Muscle layer of colon (tissue), 2 donors: ENCODE data around the gene STARD3NL.

Source experiments
- H3K27ac ChIP-seq: one replicate; pipeline ENCODE4 v1.7.0; 2013; ENCODE audit warnings: low read depth, mild to moderate bottlenecking, low read length, moderate library complexity
- H3K27me3 ChIP-seq, 2 donors: one replicate each; pipeline ENCODE4 v1.7.0; 2013; ENCODE audit warnings: low read length in 2 of 2, mild to moderate bottlenecking in 2 of 2; ENCODE audit not compliant: insufficient read depth in 2 of 2, control insufficient read depth in 1 of 2
- H3K36me3 ChIP-seq: one replicate; pipeline ENCODE4 v1.7.0; 2013; ENCODE audit warnings: mild to moderate bottlenecking, low read length; ENCODE audit not compliant: insufficient read depth
- H3K4me1 ChIP-seq: one replicate; pipeline ENCODE4 v1.7.0; 2013; ENCODE audit warnings: mild to moderate bottlenecking, low read length; ENCODE audit not compliant: insufficient read depth
- H3K4me3 ChIP-seq, 2 donors: one replicate each; pipeline ENCODE4 v1.7.0; 2013; ENCODE audit warnings: low read length in 2 of 2, low read depth in 1 of 2, mild to moderate bottlenecking in 1 of 2, moderate library complexity in 1 of 2
- H3K9ac ChIP-seq: one replicate; pipeline ENCODE4 v1.7.0; 2013; ENCODE audit warnings: low read length
- H3K9me3 ChIP-seq: one replicate; pipeline ENCODE4 v1.7.0; 2013; ENCODE audit warnings: mild to moderate bottlenecking, low read length
- donor health status: abdominal sarcoma.
- donor health status: Adenocarcinoma of cecum.

STARD3NL gene

DNA sequence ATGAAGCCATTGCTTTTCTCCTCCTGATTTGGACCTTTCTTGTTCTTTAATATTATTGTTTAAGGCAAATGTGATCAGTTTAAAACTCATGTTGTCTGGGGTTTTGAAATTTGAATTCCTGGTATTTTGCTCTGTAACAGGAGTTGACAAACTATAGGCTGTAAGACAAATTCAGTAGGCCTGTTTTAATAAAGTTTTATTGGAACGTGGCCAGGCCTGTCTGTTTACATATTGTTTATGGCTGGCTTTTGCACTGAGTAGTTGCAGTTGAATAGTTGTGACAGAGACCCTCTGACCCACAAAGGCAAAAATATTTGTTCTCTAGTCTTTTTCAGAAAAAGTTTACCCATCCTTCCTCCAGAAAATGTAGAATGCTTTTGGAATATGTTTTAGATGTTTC, 29.8 kb downstream of the STARD3NL start:
- H3K36me3 ChIP-seq: peaks cover 13% of the 10 kb centered on the region
- no peaks in the 10 kb centered on the region for H3K27me3 ChIP-seq
- no peaks in the 10 kb centered on the region for H3K9me3 ChIP-seq
- H3K9ac ChIP-seq: no peak overlapping the region
- no peak overlapping the region for H3K27ac ChIP-seq
- no peak overlapping the region for H3K4me3 ChIP-seq
- H3K4me1 ChIP-seq: peaks cover 17% of the 10 kb centered on the region

DNA sequence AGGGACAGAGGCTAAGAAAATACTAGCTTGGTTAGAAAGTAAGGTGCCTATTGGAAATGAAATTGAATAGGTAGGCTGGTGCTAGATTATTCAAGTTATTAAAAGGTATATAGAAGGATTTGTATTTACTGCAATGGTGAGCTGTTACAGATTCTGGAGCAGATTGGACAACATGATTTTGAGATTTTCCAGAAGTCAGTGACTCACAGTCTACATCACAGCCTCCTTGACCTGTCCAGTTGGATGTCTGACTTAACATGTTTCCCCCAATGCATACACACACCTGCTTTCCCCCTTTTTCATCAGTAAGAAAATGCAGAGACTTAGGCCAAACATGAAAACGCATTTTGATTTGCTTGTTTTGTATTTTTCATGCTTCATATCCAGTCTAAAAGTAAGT, 33.4 kb downstream of the STARD3NL start:
- H3K4me1 ChIP-seq: peaks cover 26% of the 10 kb centered on the region
- H3K9me3 ChIP-seq: no peaks in the 10 kb centered on the region
- no peak overlapping the region for H3K4me3 ChIP-seq
- no peak overlapping the region for H3K27ac ChIP-seq
- peaks cover 21% of the 10 kb centered on the region for H3K36me3 ChIP-seq
- H3K27me3 ChIP-seq: no peaks in the 10 kb centered on the region
- H3K9ac ChIP-seq: no peak overlapping the region

DNA sequence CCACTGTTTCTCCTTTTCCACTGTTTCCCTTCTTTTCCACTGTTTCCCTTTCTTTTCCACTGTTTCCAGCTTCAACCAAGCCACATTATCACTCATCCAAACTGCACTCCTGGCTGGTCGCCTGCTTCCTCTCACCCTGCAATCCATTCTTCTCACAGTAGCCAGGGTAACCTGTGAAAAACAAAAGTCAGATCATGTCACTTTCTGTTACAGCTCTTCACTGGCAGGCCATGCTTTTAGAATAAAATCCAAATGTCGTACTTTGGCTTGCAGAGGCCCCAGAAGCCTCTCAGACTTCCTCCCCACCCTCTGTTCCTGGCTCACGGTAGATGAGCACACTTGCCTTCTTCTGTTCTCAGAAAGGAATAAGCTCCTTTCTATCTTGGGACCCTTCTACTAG, 33.9 kb downstream of the STARD3NL start:
- peaks cover 26% of the 10 kb centered on the region for H3K36me3 ChIP-seq
- no peak overlapping the region for H3K27ac ChIP-seq
- H3K27me3 ChIP-seq: no peaks in the 10 kb centered on the region
- H3K9me3 ChIP-seq: no peaks in the 10 kb centered on the region
- no peak overlapping the region for H3K4me3 ChIP-seq
- no peak overlapping the region for H3K9ac ChIP-seq
- peaks cover 26% of the 10 kb centered on the region for H3K4me1 ChIP-seq

DNA sequence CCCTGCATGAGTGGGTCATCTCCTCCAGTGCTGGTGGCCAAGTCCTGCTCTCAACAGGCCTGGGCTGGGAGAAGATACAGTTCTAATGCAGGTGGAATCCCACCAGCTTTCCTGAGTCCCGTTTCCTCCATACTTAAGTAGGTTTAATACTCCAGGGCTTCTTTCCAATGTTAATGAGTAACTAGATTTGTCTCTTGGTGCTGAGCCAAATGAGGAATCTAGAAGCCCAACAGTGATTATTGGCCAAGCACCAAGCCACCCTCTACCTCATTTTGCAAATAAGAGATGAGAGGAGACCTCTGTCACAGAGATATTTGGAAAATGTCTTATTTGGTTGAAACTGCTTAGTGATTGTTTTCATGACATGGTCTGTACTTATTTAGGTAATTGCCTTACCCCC, 37.1 kb downstream of the STARD3NL start:
- Histone ChIP-seq H3K36me3 (peaks cover 29% of the 10 kb centered on the region), H3K27ac (no peak overlapping the region), H3K27me3 (no peaks in the 10 kb centered on the region), H3K9ac (no peak overlapping the region), H3K9me3 (no peaks in the 10 kb centered on the region), H3K4me3 (no peak overlapping the region), H3K4me1 (peaks cover 26% of the 10 kb centered on the region)

DNA sequence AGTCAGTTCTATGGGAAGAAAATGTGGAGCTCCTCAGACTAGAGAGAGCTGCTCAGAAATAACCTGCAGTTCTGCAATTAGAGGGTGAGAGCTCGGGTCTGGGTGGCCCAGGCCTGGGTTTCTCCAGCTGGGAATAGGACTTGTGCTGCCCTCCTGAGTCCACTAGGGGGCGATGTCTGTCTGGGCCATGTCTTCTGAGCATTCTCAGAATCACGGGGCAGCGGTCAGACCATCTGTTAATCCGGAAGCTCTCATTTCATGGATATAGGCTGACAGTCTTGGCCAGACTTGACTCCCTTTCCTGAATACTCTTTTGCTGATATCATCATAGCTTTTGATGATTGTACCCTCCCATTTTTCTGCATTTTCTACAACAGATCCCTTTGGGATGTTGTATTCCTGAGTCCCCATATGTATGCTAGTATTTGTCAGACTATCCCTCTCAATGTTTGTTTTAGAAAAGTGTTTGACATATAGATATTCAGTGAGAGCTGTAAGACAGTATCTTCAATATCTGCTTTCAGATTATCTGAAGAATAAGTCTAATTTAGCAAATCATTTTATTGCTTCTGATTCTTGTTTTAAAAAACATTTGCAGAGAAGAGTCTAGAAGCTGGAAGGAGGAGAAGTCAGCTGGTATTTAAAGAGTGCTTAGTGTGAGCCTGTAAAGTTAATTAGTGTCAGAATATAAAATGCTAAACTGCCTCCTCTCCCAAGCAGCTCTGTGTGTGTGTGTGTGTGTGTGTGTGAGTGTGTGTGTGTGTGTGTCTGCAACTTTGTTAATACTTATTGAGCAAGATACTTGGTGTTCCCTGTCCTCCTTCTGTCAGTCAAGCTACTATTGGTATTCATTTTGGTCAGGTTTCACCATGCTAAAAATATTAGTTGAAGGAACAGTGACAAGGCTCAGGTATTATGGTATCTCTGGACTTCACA, 38.0 kb downstream of the STARD3NL start:
- H3K9me3 ChIP-seq: no peaks in the 10 kb centered on the region
- no peak overlapping the region for H3K4me3 ChIP-seq
- peaks cover 26% of the 10 kb centered on the region for H3K4me1 ChIP-seq
- no peak overlapping the region for H3K27ac ChIP-seq
- no peak overlapping the region for H3K9ac ChIP-seq
- H3K27me3 ChIP-seq: no peaks in the 10 kb centered on the region
- peaks cover 37% of the 10 kb centered on the region for H3K36me3 ChIP-seq

DNA sequence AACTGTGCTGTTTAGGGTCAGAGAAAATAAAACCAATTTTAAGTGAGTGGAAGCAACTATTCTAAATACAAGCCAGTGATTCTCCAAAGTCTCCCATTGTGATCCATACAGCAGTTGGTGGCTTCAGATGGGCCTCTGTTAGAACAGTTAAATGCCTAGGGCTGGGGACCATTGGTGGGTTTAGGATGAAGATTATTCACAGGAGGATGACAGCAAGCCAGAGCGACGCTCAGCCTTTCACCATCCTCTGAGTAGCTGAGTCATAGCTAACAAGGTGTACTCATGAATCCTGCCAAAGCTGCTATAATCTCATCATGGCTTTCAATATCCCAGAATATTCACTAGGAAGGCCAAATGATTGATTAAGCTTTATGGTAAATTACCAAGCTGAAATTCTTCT, 39.6 kb downstream of the STARD3NL start:
- H3K4me1 ChIP-seq: peaks cover 10% of the 10 kb centered on the region
- no peak overlapping the region for H3K27ac ChIP-seq
- H3K4me3 ChIP-seq: no peak overlapping the region
- no peaks in the 10 kb centered on the region for H3K27me3 ChIP-seq
- H3K9me3 ChIP-seq: no peaks in the 10 kb centered on the region
- H3K36me3 ChIP-seq: peaks cover 37% of the 10 kb centered on the region
- H3K9ac ChIP-seq: no peak overlapping the region

DNA sequence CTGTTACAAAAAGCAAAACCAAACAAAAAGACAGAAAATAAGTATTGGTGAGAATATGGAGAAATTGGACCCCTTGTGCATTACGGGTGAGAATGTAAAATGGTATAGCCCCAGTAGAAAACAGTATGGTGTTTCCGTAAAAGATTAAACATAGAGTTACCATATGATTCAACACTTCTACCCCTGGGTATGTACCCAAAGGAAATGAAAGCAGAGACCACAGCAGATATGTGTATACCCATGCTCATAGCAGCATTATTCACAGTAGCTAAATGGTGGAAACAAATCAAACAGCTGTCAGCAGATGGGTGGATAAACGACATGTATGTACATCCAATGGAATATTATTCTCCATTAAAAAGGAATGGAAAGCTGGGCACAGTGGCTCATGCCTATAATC, 42.4 kb downstream of the STARD3NL start:
- Histone ChIP-seq H3K36me3 (peaks cover 30% of the 10 kb centered on the region), H3K27ac (no peak overlapping the region)

DNA sequence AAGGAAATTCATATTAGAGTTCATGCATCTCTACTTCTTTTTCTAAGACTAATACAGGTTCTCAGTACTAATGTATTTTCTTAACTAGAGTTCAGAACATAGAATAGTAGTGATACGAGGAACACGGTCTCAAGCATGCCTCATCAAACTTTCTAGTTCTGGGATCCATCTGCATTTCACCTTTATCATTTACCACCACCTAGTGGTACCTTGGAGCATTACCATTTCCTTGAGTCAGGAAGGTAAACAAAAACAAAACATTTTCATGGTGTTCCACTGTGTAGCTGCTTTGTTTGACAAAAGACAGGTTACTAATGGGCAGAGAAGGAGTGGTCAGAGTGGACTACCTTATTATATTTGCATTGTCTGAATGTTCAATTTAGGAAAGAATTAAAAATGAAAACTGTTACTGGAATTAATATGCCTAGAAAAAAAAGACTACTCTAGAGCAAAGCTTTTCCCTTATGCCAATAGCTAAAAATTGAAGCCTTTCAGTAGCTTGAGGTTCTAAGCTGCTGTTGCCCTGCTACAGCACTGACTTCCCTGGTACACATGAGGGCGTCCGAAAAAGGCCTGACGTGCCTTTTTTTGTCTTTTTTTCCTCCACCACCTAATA, 44.5 kb downstream of the STARD3NL start:
- H3K27ac ChIP-seq: no peak overlapping the region
- peaks cover 18% of the 10 kb centered on the region for H3K36me3 ChIP-seq
- H3K4me1 ChIP-seq: no peaks in the 10 kb centered on the region
- no peaks in the 10 kb centered on the region for H3K9me3 ChIP-seq
- H3K9ac ChIP-seq: no peak overlapping the region
- peak overlapping the region in 1 of 2 donors; percentile 15 for H3K4me3 ChIP-seq
- no peaks in the 10 kb centered on the region for H3K27me3 ChIP-seq

More for the DNA sequence above, 42.4 kb downstream of the STARD3NL start:
- Histone ChIP-seq H3K4me1 (peaks cover 3% of the 10 kb centered on the region), H3K9me3 (no peaks in the 10 kb centered on the region), H3K9ac (no peak overlapping the region), H3K4me3 (no peak overlapping the region), H3K27me3 (no peaks in the 10 kb centered on the region)

DNA sequence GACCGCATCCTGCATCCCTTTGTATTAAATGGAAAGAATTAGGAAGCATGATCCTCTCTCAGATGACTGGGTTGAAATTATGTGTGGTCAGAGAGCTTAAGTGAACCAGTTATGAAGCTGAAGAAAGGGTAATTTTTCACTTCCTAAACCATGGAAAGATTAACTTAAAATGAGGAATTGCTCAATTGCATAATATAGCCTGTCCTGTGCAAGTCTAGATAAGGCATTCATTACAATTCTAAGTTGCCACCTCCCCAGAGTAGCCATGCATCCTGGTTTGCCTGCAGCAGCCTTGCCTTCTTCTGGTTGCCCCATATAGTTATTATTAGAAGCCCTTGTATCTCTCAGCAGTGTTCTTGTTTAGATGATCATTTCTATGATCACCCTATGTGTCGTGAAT, 45.3 kb downstream of the STARD3NL start:
- H3K27ac ChIP-seq: no peak overlapping the region

DNA sequence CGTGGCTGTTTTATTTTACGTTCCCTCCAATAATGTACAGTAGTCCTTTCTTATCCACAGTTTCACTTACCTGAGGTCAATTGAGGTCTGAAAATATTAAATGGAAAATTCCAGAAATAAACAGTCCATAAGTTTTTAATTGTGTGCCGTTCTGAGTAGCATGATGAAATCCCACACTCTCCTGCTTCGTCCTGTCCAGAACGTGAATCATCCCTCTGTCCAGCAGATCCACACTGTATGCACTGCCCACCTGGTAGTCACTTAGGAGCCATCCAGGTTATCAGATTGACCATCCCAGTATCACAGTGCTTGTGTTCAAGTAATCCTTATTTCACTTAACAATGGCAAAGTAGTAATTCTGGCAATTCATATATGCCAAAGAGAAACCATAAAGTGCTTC, 46.3 kb downstream of the STARD3NL start:
- peaks cover 23% of the 10 kb centered on the region for H3K36me3 ChIP-seq
- H3K4me1 ChIP-seq: no peaks in the 10 kb centered on the region
- no peak overlapping the region for H3K4me3 ChIP-seq
- H3K9me3 ChIP-seq: no peaks in the 10 kb centered on the region
- H3K9ac ChIP-seq: no peak overlapping the region
- H3K27me3 ChIP-seq: no peaks in the 10 kb centered on the region
- no peak overlapping the region for H3K27ac ChIP-seq

More for the DNA sequence above, 45.3 kb downstream of the STARD3NL start:
- H3K4me1 ChIP-seq: no peaks in the 10 kb centered on the region
- H3K4me3 ChIP-seq: no peak overlapping the region
- H3K9ac ChIP-seq: no peak overlapping the region
- no peaks in the 10 kb centered on the region for H3K27me3 ChIP-seq
- H3K36me3 ChIP-seq: peaks cover 16% of the 10 kb centered on the region
- H3K9me3 ChIP-seq: no peaks in the 10 kb centered on the region

DNA sequence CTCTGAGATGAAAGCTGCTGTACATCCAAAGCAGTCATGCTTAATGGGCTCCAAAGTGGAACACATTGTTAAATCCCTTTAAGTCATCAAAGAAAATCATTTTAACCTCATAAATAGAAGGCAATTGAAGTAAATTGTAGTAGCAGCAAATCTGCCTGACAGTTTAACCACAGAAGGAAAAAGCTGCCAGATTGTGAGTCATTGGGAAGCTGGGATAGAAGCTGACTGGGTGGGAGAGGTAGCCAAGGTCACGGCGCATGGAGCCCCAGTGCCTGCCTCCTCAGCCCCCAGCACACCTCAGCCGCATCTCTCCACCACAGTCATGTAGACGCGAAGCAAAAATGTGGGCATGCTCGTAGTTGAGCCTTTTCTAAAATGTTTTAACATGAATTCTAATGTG, 51.3 kb downstream of the STARD3NL start:
- Histone ChIP-seq H3K36me3 (peaks cover 15% of the 10 kb centered on the region), H3K9ac (no peak overlapping the region), H3K9me3 (no peaks in the 10 kb centered on the region), H3K27me3 (no peaks in the 10 kb centered on the region), H3K27ac (no peak overlapping the region), H3K4me1 (no peaks in the 10 kb centered on the region), H3K4me3 (no peak overlapping the region)
